Measurements from ENCODE around the gene NTN4.

Gene NTN4

DNA sequence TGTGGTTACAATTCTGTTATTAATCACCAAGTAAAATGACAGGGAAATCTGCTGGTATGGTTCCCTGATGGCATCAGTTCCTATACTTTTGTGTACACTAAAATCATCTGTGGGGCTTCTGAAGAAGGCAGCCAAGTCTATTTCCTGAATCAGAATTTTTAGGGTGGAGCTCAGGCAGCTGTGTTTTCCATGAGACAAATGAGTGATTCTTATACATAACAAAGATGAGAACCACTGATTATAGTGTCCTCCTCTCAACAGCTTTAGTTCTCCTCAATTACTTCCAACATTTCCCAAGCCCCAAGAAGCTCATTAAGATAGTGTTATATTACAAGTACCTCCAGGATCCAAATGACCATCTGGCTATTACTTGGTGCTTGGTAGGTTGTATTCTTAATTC, 174.8 kb downstream of the NTN4 start:
- TF ChIP-seq, protein P1, sequence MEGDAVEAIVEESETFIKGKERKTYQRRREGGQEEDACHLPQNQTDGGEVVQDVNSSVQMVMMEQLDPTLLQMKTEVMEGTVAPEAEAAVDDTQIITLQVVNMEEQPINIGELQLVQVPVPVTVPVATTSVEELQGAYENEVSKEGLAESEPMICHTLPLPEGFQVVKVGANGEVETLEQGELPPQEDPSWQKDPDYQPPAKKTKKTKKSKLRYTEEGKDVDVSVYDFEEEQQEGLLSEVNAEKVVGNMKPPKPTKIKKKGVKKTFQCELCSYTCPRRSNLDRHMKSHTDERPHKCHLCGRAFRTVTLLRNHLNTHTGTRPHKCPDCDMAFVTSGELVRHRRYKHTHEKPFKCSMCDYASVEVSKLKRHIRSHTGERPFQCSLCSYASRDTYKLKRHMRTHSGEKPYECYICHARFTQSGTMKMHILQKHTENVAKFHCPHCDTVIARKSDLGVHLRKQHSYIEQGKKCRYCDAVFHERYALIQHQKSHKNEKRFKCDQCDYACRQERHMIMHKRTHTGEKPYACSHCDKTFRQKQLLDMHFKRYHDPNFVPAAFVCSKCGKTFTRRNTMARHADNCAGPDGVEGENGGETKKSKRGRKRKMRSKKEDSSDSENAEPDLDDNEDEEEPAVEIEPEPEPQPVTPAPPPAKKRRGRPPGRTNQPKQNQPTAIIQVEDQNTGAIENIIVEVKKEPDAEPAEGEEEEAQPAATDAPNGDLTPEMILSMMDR (IDR thresholded peaks at IDR 0.05; ENCODE audit: low read depth, low read length, poor library complexity, severe bottlenecking) = no peak
- no peak for TF ChIP-seq EZH2phosphoT487 (IDR thresholded peaks at IDR 0.05; ENCODE audit: borderline replicate concordance, low read length)
- Histone ChIP-seq H3K4me2 (ENCODE audit: low read length) (no peak overlapping the region), H3K36me3 (ENCODE audit: control insufficient read depth, low read length) (no peaks in the 10 kb centered on the region)

GRCh38 chr12:95614390-95614982, 176.1 kb downstream of the NTN4 start:
- H3K4me1 ChIP-seq (ENCODE audit: control insufficient read depth, low read length) = no peaks in the 10 kb centered on the region
- H3K4me2 ChIP-seq (ENCODE audit: low read length) = no peak overlapping the region
- H3K9me2 ChIP-seq (replicated peaks; ENCODE audit: control insufficient read depth, low read length) = no peaks in the 10 kb centered on the region
- no peaks in the 10 kb centered on the region for H3K79me2 ChIP-seq (ENCODE audit: control insufficient read depth, low read length)
- no peaks in the 10 kb centered on the region for H3K36me3 ChIP-seq (ENCODE audit: control insufficient read depth, low read length)
- no peaks in the 10 kb centered on the region for H3F3A ChIP-seq (ENCODE audit: control insufficient read depth, insufficient read depth)
- no peaks in the 10 kb centered on the region for H4K20me1 ChIP-seq (ENCODE audit: control insufficient read depth, insufficient read depth, low read depth, low read length)
- no peaks in the 10 kb centered on the region for H3K27me3 ChIP-seq (ENCODE audit: control insufficient read depth, low read length)
- H3K9me3 ChIP-seq (ENCODE audit: control insufficient read depth, insufficient read depth, low read length) = no peaks in the 10 kb centered on the region
- TF ChIP-seq, protein P1 (IDR thresholded peaks at IDR 0.05; ENCODE audit: low read depth, low read length, poor library complexity, severe bottlenecking) = no peak
- no peak for TF ChIP-seq EZH2phosphoT487 (IDR thresholded peaks at IDR 0.05; ENCODE audit: borderline replicate concordance, low read length)
- H3K4me3 ChIP-seq (ENCODE audit: low read length) = no peak overlapping the region
- H3K27ac ChIP-seq (ENCODE audit: low read depth, low read length) = no peak overlapping the region

More for the DNA sequence above, 174.8 kb downstream of the NTN4 start:
- H3K9me3 ChIP-seq (ENCODE audit: control insufficient read depth, insufficient read depth, low read length) = no peaks in the 10 kb centered on the region
- H4K20me1 ChIP-seq (ENCODE audit: control insufficient read depth, insufficient read depth, low read depth, low read length) = no peaks in the 10 kb centered on the region
- H3K9me2 ChIP-seq (replicated peaks; ENCODE audit: control insufficient read depth, low read length) = no peaks in the 10 kb centered on the region
- no peaks in the 10 kb centered on the region for H3K27me3 ChIP-seq (ENCODE audit: control insufficient read depth, low read length)
- H3K4me3 ChIP-seq (ENCODE audit: low read length) = no peak overlapping the region
- H3K27ac ChIP-seq (ENCODE audit: low read depth, low read length) = no peak overlapping the region
- H3K79me2 ChIP-seq (ENCODE audit: control insufficient read depth, low read length) = no peaks in the 10 kb centered on the region
- H3K4me1 ChIP-seq (ENCODE audit: control insufficient read depth, low read length) = no peaks in the 10 kb centered on the region
- H3F3A ChIP-seq (ENCODE audit: control insufficient read depth, insufficient read depth) = no peaks in the 10 kb centered on the region

- Histone ChIP-seq H4K20me1 (ENCODE audit: control insufficient read depth, insufficient read depth, low read depth, low read length) (no peaks in the 10 kb centered on the region), H3K9me2 (replicated peaks; ENCODE audit: control insufficient read depth, low read length) (no peaks in the 10 kb centered on the region), H3K4me3 (ENCODE audit: low read length) (no peak overlapping the region), H3K27me3 (ENCODE audit: control insufficient read depth, low read length) (0 out of 2 replicates have a peak, but pooled peaks cover 2% of the 10 kb centered on the region), H3K4me1 (ENCODE audit: control insufficient read depth, low read length) (no peaks in the 10 kb centered on the region), H3K9me3 (ENCODE audit: control insufficient read depth, insufficient read depth, low read length) (no peaks in the 10 kb centered on the region), H3K36me3 (ENCODE audit: control insufficient read depth, low read length) (no peaks in the 10 kb centered on the region), H3K4me2 (ENCODE audit: low read length) (no peak overlapping the region), H3K79me2 (ENCODE audit: control insufficient read depth, low read length) (no peaks in the 10 kb centered on the region), H3F3A (ENCODE audit: control insufficient read depth, insufficient read depth) (no peaks in the 10 kb centered on the region), H3K27ac (ENCODE audit: low read depth, low read length) (no peak overlapping the region)
- TF ChIP-seq EZH2phosphoT487 (IDR thresholded peaks at IDR 0.05; ENCODE audit: borderline replicate concordance, low read length) = no peak
- TF ChIP-seq, protein P1 (IDR thresholded peaks at IDR 0.05; ENCODE audit: low read depth, low read length, poor library complexity, severe bottlenecking) = no peak
Observed at GRCh38 chr12:95613021-95613420, 177.5 kb downstream of the NTN4 start.

All from DOHH2 (cell line).